Naive thymus-derived CD8-positive, alpha-beta T cell (primary cell): Measurements from ENCODE around the gene BAZ1B. TPM values are rescaled to one million over a fixed set of nuclear protein-coding genes. Genes with fewer than 3 reads are reported as not detected.
A peak's percentile ranks its signal among the peaks of the same experiment; 100 is the strongest.

Experiments
- ATAC-seq, 2 donors: fragments of 150-1000 bp; cut with Tn5 transposase in 1 of 2; sonication (Bioruptor Pico), chemical (Tn5 transposase) in 1 of 2; 1 replicate in 1 of 2; 2 replicates in 1 of 2; pipeline ENCODE4 v1.10.0; 2021; ENCODE audit warnings: mild to moderate bottlenecking in 2 of 2, moderate library complexity in 2 of 2
- POLR2A ChIA-PET: fragments of 350-600 bp; sonication (Branson Sonifier 250); formaldehyde crosslinking; loops from one replicate; lab custom pipeline; 2021; ENCODE audit warnings: antibody characterized with exemption; lab: Charles Lee
- DNase-seq, 10 donors: peaks; one replicate each; pipeline versions ENCODE4 v3.0.0 to v3.0.0-alpha.2; 2020 to 2022
- H3K27ac Mint-ChIP-seq, 10 donors: one replicate each; pipeline ENCODE4 v1.8.0; 2020 to 2022; ENCODE audit warnings: mild to moderate bottlenecking in 10 of 10, mixed read lengths in 10 of 10, moderate library complexity in 4 of 10, inconsistent platforms in 1 of 10
- H3K27me3 Mint-ChIP-seq, 5 donors: one replicate each; pipeline ENCODE4 v1.8.0; 2021 to 2022; ENCODE audit warnings: mixed read lengths in 5 of 5
- H3K36me3 Mint-ChIP-seq, 3 donors: one replicate each; pipeline ENCODE4 v1.8.0; 2020 to 2022; ENCODE audit warnings: mixed read lengths in 3 of 3, mild to moderate bottlenecking in 2 of 3, inconsistent platforms in 1 of 3
- H3K4me1 Mint-ChIP-seq, 4 donors: one replicate each; pipeline ENCODE4 v1.8.0; 2021 to 2022; ENCODE audit warnings: mixed read lengths in 4 of 4
- H3K4me3 Mint-ChIP-seq, 10 donors: one replicate each; pipeline ENCODE4 v1.8.0; 2020 to 2022; ENCODE audit warnings: mild to moderate bottlenecking in 10 of 10, mixed read lengths in 10 of 10, moderate library complexity in 6 of 10, inconsistent platforms in 1 of 10
- H3K9me3 Mint-ChIP-seq, 9 donors: one replicate each; pipeline ENCODE4 v1.8.0; 2020 to 2022; ENCODE audit warnings: mixed read lengths in 9 of 9, mild to moderate bottlenecking in 3 of 9, inconsistent platforms in 1 of 9, moderate library complexity in 1 of 9
- polyA plus RNA-seq, 3 donors: library from polyadenylated mRNA; unstranded; fragments of 300-500 nt; fragmentation: Illumina TruSeq; gene quantifications; one replicate each; pipeline ENCODE4 v1.2.3, GENCODE V29; 2021
- total RNA-seq, 8 experiments: library from RNA in 2 of 8; stranded (reverse) in 2 of 8; gene quantifications; one replicate each; pipeline ENCODE4 v1.2.3 and lab custom pipeline; 2021 to 2026

BAZ1B gene
- total and polyA plus RNA-seq, 5 experiments from 2014 or later, result 12.1 to 73.0 (median 27.0) TPM

GRCh38 chr7:73519867-73520672, 2.0 kb downstream of the BAZ1B start:
- Mint-ChIP-seq H3K36me3 (peaks cover 0 to 47% (median 8%) of the 10 kb centered on the region in 3 donors), H3K4me3 (peak overlapping the region; percentile 87 to 95 (median 94)), H3K27me3 (no peaks in the 10 kb centered on the region), H3K27ac (peak overlapping the region; percentile 83 to 97 (median 94)), H3K4me1 (peaks cover 32 to 72% (median 62%) of the 10 kb centered on the region in 4 donors), H3K9me3 (no peaks in the 10 kb centered on the region)
- no peak for ATAC-seq
- POLR2A ChIA-PET, result interaction anchor here (2.8 to 4.8 kb wide), 3 partner anchors 37 to 218 kb away, joined by 10 to 81 read pairs (median 34); partner anchors contain the start of genes ABHD11, BCL7B and TBL2
- peak in 3 of 10 donors; percentile 10 to 25 (median 13) for DNase-seq

GRCh38 chr7:73518470-73518869, 3.6 kb downstream of the BAZ1B start:
- ATAC-seq, result no peak
- Mint-ChIP-seq H3K9me3 (no peaks in the 10 kb centered on the region), H3K4me3 (peak overlapping the region in 9 of 10 donors; percentile 0 to 95 (median 61)), H3K4me1 (peaks cover 30 to 70% (median 66%) of the 10 kb centered on the region in 4 donors), H3K27me3 (no peaks in the 10 kb centered on the region), H3K36me3 (peaks cover 0 to 63% (median 8%) of the 10 kb centered on the region in 3 donors), H3K27ac (peak overlapping the region in 7 of 10 donors; percentile 17 to 89 (median 43))
- DNase-seq, result no peak
- POLR2A ChIA-PET, result interaction anchor here (0.6 to 0.8 kb wide), 2 partner anchors 179 to 655 kb away, joined by 3 read pairs; partner anchors contain the start of gene EIF4H

- Mint-ChIP-seq H3K4me3 (peak overlapping the region in 6 of 10 donors; percentile 5 to 54 (median 20)), H3K27me3 (no peaks in the 10 kb centered on the region), H3K36me3 (peaks cover 0 to 72% (median 8%) of the 10 kb centered on the region in 3 donors), H3K4me1 (peaks cover 26 to 71% (median 68%) of the 10 kb centered on the region in 4 donors), H3K9me3 (no peaks in the 10 kb centered on the region), H3K27ac (peak overlapping the region in 4 of 10 donors; percentile 6 to 61 (median 23))
- DNase-seq (no peak), ATAC-seq (no peak)
- POLR2A ChIA-PET, result interaction anchor here (0.8 kb wide), 1 partner anchor 657 kb away, joined by 3 read pairs; the partner anchor contains the start of gene EIF4H
Observed at GRCh38 chr7:73517241-73517995, 4.7 kb downstream of the BAZ1B start.

GRCh38 chr7:73515178-73515577, 6.9 kb downstream of the BAZ1B start:
- peak in 1 of 2 donors; percentile 30 for ATAC-seq
- POLR2A ChIA-PET, result no interaction called here
- Mint-ChIP-seq H3K36me3 (peaks cover 0 to 87% (median 11%) of the 10 kb centered on the region in 3 donors), H3K9me3 (no peaks in the 10 kb centered on the region), H3K27ac (peak overlapping the region in 4 of 10 donors; percentile 8 to 71 (median 30)), H3K27me3 (no peaks in the 10 kb centered on the region), H3K4me3 (no peak overlapping the region), H3K4me1 (peaks cover 19 to 62% (median 61%) of the 10 kb centered on the region in 4 donors)
- no peak for DNase-seq

GRCh38 chr7:73512018-73512780, 9.9 kb downstream of the BAZ1B start:
- Mint-ChIP-seq H3K4me1 (peaks cover 8 to 42% (median 35%) of the 10 kb centered on the region in 4 donors), H3K27ac (peak overlapping the region in 2 of 10 donors; percentile 10 to 20), H3K27me3 (no peaks in the 10 kb centered on the region), H3K36me3 (peaks cover 0 to 90% (median 9%) of the 10 kb centered on the region in 3 donors), H3K4me3 (peak overlapping the region in 1 of 10 donors; percentile 18), H3K9me3 (no peaks in the 10 kb centered on the region)
- ATAC-seq (no peak), DNase-seq (no peak)
- POLR2A ChIA-PET, result interaction anchor here (0.6 to 1.6 kb wide), 2 partner anchors 10 to 16 kb away, joined by 4 to 5 read pairs; partner anchors contain the start of gene BAZ1B

- Mint-ChIP-seq H3K9me3 (no peaks in the 10 kb centered on the region), H3K4me3 (no peak overlapping the region), H3K27me3 (no peaks in the 10 kb centered on the region), H3K4me1 (peaks cover 14 to 40% (median 25%) of the 10 kb centered on the region in 4 donors), H3K27ac (no peak overlapping the region), H3K36me3 (peaks cover 0 to 91% (median 12%) of the 10 kb centered on the region in 3 donors)
- POLR2A ChIA-PET, result interaction anchor here (1.5 kb wide), 1 partner anchor 69 kb away, joined by 3 read pairs; the partner anchor contains the start of gene TBL2
- DNase-seq, result no peak
- ATAC-seq, result no peak
Observed at GRCh38 chr7:73509463-73509862, 12.6 kb downstream of the BAZ1B start.

GRCh38 chr7:73507556-73507955, 14.5 kb downstream of the BAZ1B start:
- Mint-ChIP-seq H3K27me3 (no peaks in the 10 kb centered on the region), H3K27ac (no peak overlapping the region), H3K9me3 (no peaks in the 10 kb centered on the region), H3K36me3 (peaks cover 0 to 93% (median 15%) of the 10 kb centered on the region in 3 donors), H3K4me3 (no peak overlapping the region), H3K4me1 (peaks cover 13 to 31% (median 20%) of the 10 kb centered on the region in 4 donors)
- ATAC-seq (no peak), DNase-seq (no peak)
- POLR2A ChIA-PET, result no interaction called here

- no peak overlapping the region for H3K4me3 Mint-ChIP-seq
- no peaks in the 10 kb centered on the region for H3K27me3 Mint-ChIP-seq
- DNase-seq (no peak), ATAC-seq (no peak)
- POLR2A ChIA-PET, result interaction anchor here (0.9 kb wide), 1 partner anchor 17 kb away, joined by 3 read pairs; the partner anchor contains the start of gene BAZ1B
- H3K36me3 Mint-ChIP-seq, result peaks cover 0 to 95% (median 15%) of the 10 kb centered on the region in 3 donors
- H3K4me1 Mint-ChIP-seq, result peaks cover 7 to 29% (median 19%) of the 10 kb centered on the region in 4 donors
- no peaks in the 10 kb centered on the region for H3K9me3 Mint-ChIP-seq
- peak overlapping the region in 6 of 10 donors; percentile 2 to 85 (median 17) for H3K27ac Mint-ChIP-seq
Observed at GRCh38 chr7:73504920-73505319, 17.2 kb downstream of the BAZ1B start.

GRCh38 chr7:73504017-73504416, 18.1 kb downstream of the BAZ1B start:
- Mint-ChIP-seq H3K4me1 (peaks cover 5 to 32% (median 20%) of the 10 kb centered on the region in 4 donors), H3K4me3 (no peak overlapping the region), H3K36me3 (peaks cover 0 to 95% (median 15%) of the 10 kb centered on the region in 3 donors), H3K27ac (peak overlapping the region in 3 of 10 donors; percentile 12 to 51 (median 38)), H3K27me3 (no peaks in the 10 kb centered on the region), H3K9me3 (no peaks in the 10 kb centered on the region)
- ATAC-seq, result no peak
- no peak for DNase-seq
- POLR2A ChIA-PET, result interaction anchor here (0.6 kb wide), 1 partner anchor 83 kb away, joined by 3 read pairs; no protein-coding TSS in a partner anchor

- POLR2A ChIA-PET, result interaction anchor here (0.6 kb wide), 1 partner anchor 83 kb away, joined by 3 read pairs; no protein-coding TSS in a partner anchor
- ATAC-seq, result no peak
- H3K4me3 Mint-ChIP-seq, result no peak overlapping the region
- peaks cover 0 to 92% (median 15%) of the 10 kb centered on the region in 3 donors for H3K36me3 Mint-ChIP-seq
- H3K4me1 Mint-ChIP-seq, result peaks cover 3 to 32% (median 21%) of the 10 kb centered on the region in 4 donors
- H3K9me3 Mint-ChIP-seq, result no peaks in the 10 kb centered on the region
- no peak for DNase-seq
- H3K27me3 Mint-ChIP-seq, result no peaks in the 10 kb centered on the region
- H3K27ac Mint-ChIP-seq, result peak overlapping the region in 1 of 10 donors; percentile 24
Observed at GRCh38 chr7:73503229-73503628, 18.9 kb downstream of the BAZ1B start.

GRCh38 chr7:73496626-73497025, 25.5 kb downstream of the BAZ1B start:
- H3K36me3 Mint-ChIP-seq, result peaks cover 6 to 96% (median 41%) of the 10 kb centered on the region in 3 donors
- H3K4me1 Mint-ChIP-seq, result peaks cover 3 to 31% (median 14%) of the 10 kb centered on the region in 4 donors
- no peaks in the 10 kb centered on the region for H3K27me3 Mint-ChIP-seq
- no peak overlapping the region for H3K4me3 Mint-ChIP-seq
- no peak for DNase-seq
- H3K9me3 Mint-ChIP-seq, result no peaks in the 10 kb centered on the region
- H3K27ac Mint-ChIP-seq, result peak overlapping the region in 1 of 10 donors; percentile 67
- no peak for ATAC-seq
- POLR2A ChIA-PET, result interaction anchor here (0.7 kb wide), 1 partner anchor 16 kb away, joined by 4 read pairs; no protein-coding TSS in a partner anchor
